Measurements from ENCODE around the gene MYO15B.

- no peak for TF ChIP-seq CTCF (IDR thresholded peaks at IDR 0.05; ENCODE audit: poor library complexity)
- TF ChIP-seq EZH2 (IDR thresholded peaks at IDR 0.05; ENCODE audit: borderline replicate concordance): no peak
- no peak for TF ChIP-seq EZH2phosphoT487 (IDR thresholded peaks at IDR 0.05; ENCODE audit: low read depth, severe bottlenecking, unreplicated experiment)
Observed at GRCh38 chr17:75557075-75557851, 30.3 kb upstream of the MYO15B start.
